ENCODE measurements around the gene NUDT13.
"Not testable (repeated sequence)": the region's sequence is repeated elsewhere in the genome, so short reads cannot be mapped to it uniquely, and the experiment has no call there.

Gene NUDT13

DNA sequence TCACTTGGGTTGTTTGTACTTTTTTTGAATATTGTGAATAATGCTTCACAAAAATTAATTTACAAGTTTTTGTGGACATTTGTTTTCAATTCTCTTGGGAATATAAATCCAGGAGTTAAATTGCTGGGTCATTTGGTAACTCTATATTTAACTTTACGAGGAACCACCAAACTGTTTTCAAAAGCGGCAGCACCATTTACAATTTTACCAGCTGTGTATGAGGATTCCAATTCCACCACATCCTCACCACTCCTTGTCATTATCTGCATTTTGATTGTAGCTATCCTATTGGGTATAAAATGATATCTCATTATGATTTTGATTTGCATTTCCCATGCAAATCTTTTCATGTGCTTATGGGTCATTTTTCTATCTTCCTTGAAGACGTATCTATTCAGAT lies 4.0 kb upstream of the NUDT13 start:
- no peak for DNase-seq (ENCODE audit: low read depth)

- not testable (repeated sequence) for DNase-seq (ENCODE audit: low read depth)
Measured at GRCh38 chr10:73109248-73109652, 1.0 kb upstream of the NUDT13 start.

DNA sequence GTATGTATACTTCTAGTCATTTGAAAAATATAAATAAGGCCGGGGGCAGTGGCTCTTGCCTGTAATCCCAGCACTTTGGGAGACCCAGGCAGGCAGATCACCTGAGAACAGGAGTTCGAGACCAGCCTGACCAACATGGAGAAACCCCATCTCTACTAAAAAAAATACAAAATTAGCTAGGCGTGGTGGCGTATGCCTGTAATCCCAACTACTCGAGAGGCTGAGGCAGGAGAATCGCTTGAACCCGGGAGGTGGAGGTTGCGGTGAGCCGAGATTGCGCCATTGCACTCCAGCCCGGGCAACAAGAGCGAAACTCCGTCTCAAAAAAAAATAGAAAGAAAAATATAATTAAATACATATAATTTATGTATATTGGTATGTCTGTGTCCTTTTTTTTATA lies 1.8 kb downstream of the NUDT13 start:
- DNase-seq (ENCODE audit: low read depth): not testable (repeated sequence)

DNA sequence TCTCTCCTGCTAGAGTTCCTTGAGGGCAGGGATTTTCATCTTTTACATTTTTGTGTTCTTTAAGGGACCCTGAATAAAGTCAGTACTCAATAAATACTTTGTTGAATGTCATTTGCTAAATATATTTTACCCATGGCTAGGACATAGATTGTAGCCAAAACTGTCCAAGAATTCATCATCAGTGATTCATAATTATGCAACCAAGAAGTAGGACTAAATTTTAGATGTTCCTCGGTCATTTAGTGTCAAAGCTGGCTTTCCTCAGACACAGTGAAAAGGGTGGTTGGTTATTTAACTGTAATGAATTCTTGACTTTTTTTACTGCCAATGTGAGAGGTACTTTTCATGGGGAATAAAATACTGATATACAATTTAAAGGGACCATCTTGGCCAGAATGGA lies 3.3 kb downstream of the NUDT13 start:
- DNase-seq (ENCODE audit: low read depth): no peak

- DNase-seq (ENCODE audit: low read depth): no peak
Measured at GRCh38 chr10:73116017-73116416, 5.8 kb downstream of the NUDT13 start.

GRCh38 chr10:73117976-73118743 lies 7.9 kb downstream of the NUDT13 start:
- no peak for DNase-seq (ENCODE audit: low read depth)

- no peak for DNase-seq (ENCODE audit: low read depth)
Measured at GRCh38 chr10:73119457-73119856, 9.2 kb downstream of the NUDT13 start.

DNA sequence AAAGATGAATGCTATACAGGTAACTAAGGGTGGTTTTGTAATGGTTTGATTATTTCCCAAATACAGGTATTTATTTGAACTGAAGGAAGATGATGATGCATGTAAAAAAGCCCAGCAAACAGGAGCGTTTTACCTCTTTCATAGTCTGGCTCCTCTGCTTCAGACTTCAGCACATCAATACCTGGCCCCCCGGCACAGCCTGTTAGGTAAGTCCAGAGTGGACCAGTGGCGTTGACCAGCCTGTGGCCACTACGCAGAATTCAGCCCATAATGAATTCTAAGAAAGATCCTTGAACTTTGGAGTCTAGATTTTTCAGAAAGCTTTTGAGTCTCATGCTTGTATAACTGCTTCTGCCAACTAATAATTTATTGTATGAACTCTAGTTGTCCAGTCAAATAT lies 9.7 kb downstream of the NUDT13 start:
- no peak for DNase-seq (ENCODE audit: low read depth)

DNA sequence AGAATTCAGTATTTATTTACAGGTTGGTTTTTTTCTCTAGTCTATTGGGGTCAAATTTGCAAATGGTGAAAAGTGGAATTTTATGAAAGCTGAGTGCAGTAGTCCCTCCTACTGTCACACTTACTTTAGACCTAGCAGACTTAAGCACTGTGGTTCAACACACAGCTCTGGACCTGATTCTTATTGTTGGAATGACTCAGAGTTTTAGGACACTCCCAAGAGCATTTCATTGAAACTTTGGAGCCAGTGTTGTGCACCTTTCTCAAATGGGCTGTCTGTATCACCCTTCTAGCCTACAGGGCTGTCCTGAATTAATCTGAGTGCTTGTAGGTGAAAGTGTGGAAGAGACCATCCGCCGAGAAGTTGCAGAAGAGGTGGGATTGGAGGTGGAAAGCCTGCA lies 16.1 kb downstream of the NUDT13 start:
- no peak for DNase-seq (ENCODE audit: low read depth)

- DNase-seq (ENCODE audit: low read depth): no peak
Measured at GRCh38 chr10:73131301-73131700, 21.0 kb downstream of the NUDT13 start.

DNA sequence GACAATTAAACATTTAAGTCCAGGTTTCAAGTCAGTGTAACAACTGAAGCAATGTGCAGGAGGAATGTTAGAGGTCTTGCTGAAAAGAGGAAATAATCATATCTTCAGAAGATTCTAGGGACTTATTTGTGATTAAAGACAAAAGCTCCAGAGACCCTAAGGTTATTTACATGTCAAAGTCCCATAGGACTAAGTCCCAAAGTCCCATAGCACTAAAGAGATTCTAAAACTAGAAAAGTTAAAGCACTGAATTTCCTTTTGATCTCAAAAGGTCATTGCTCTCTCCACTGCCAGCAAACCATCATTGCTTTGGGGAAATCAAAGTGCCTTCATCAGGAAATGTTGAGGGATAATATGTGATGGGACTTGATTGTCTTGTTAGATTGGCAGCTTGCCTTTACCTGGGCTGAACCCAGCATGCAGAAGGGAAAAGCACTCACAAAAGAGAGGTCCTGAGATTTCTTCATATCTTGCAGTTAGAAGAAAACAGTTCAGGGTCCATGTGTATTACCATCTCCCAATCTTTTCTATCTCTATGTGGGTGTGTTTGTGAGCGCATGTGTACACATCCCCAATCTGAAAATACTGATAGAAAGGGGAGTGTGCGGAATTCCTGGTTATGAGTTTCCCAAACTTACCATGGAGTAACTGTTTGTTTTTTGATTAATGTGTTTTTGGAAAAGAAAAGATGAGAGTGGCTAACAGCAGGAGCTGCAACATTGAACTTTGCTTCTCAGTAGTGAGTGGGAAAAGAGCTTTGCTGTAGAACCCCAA lies 21.8 kb downstream of the NUDT13 start:
- DNase-seq (ENCODE audit: low read depth): no peak

DNA sequence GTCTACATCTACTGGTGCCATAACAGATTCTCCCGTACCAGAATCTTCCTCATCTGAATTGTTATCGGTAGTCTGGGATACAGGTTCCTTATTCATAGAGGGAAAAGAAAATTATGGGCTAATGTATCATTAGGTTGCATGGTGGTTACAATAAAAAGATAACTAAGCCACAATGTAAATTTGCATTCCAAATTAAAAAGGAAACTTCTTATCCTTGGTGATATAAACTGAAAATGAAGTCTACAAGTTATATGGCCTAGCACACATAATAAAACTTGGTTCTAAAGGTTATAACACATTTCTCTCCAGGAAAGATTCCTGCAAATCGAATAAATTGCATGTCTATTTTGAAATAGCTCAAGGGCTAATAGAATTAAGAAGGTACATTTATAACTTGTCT lies 24.5 kb downstream of the NUDT13 start:
- no peak for DNase-seq (ENCODE audit: low read depth)

GRCh38 chr10:73136627-73137026 lies 26.4 kb downstream of the NUDT13 start:
- DNase-seq (ENCODE audit: low read depth): no peak

DNA sequence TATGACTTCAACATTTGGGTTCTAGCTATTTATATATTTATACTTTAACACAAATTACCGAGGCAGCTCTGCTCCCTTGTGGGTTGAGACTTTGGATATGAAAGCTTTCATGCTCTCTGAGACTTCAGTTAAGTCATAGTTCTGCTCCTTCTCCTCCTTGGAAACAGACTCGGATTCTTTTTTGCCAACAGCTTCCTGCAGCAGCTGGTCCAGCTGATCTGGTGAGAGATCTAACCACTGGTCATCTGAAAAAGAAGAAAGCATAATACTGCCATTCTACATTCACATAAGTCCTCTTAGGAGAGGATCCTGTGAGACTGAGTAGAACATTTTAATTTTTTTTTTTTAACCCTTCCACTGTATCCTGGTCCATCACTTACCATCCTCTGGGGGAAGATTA lies 29.0 kb downstream of the NUDT13 start:
- DNase-seq (ENCODE audit: low read depth): no peak

DNA sequence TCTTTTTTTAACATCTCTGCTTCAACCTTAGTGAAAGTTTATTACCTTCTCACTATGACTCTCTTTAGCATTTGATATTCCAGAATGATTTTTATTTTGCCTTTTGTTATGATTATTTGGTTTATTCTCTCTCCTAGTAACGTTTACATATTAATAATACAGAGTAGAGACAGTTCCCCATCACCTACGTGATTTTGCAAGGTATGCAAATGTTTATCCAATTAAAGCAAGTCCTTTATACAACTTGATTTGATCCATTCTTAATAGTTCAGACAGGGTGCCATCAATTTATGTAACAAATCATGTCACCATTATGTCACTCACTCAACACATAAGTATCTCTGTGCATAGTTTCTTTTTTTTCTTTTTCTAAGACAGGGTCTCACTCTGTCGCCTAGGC lies 31.3 kb downstream of the NUDT13 start:
- no peak for DNase-seq (ENCODE audit: low read depth)

- not testable (repeated sequence) for DNase-seq (ENCODE audit: low read depth)
Measured at GRCh38 chr10:73150633-73151413, 40.6 kb downstream of the NUDT13 start.

- DNase-seq (ENCODE audit: low read depth): no peak
Measured at GRCh38 chr10:73152009-73152408, 41.8 kb downstream of the NUDT13 start.

GRCh38 chr10:73156054-73156453 lies 45.8 kb downstream of the NUDT13 start:
- no peak for DNase-seq (ENCODE audit: low read depth)

DNA sequence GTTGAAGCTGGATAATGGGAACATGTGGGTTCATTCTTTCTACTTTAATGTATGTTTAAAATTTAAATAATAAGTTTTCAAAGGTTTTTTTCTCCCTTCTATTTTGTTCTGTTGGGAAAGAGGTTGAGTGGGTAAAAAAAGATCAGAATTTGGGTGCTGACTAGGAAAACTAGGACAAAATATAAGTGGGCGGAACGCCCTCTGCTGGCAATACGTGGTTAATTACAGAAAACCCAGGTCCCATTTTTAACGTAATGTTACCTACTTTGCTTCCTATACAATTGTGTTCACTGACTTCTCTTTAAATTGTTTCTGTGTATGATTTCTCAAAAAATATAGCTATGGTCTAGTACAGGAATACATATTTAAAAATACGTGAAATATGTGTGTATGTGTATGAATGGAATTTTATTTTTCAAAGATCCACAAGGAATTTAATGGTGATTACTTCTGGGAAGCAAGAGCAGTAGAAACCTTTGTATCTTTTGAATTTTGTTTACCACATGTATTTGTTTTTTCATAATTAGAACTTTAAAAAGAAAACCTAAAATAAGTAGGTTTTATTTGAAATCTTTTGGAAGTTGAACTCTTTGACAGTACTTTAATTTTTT lies 48.9 kb downstream of the NUDT13 start:
- peak; percentile 5 for DNase-seq (ENCODE audit: low read depth)

- no peak for DNase-seq (ENCODE audit: low read depth)
Measured at GRCh38 chr10:73161079-73161478, 50.8 kb downstream of the NUDT13 start.

GRCh38 chr10:73161662-73162061 lies 51.4 kb downstream of the NUDT13 start:
- no peak for DNase-seq (ENCODE audit: low read depth)

GRCh38 chr10:73163096-73163495 lies 52.8 kb downstream of the NUDT13 start:
- DNase-seq (ENCODE audit: low read depth): no peak

Data from T-helper 22 cell (primary cell).